Measurements from ENCODE around the gene ABHD4.
"Not testable (repeated sequence)": the region's sequence is repeated elsewhere in the genome, so short reads cannot be mapped to it uniquely, and the experiment has no call there.

Gene ABHD4

GRCh38 chr14:22593189-22593588 is 4.9 kb upstream of the ABHD4 start:
- no peak for DNase-seq

- no peak for DNase-seq
Observed at GRCh38 chr14:22593601-22594000, 4.5 kb upstream of the ABHD4 start.

- no peak for DNase-seq
Observed at GRCh38 chr14:22594156-22594716, 3.9 kb upstream of the ABHD4 start.

- no peak for DNase-seq
Observed at GRCh38 chr14:22596354-22596879, 1.7 kb upstream of the ABHD4 start.

GRCh38 chr14:22597265-22597664 is 835 bp upstream of the ABHD4 start:
- DNase-seq: no peak

GRCh38 chr14:22597771-22598098 is 365 bp upstream of the ABHD4 start:
- DNase-seq: no peak

GRCh38 chr14:22598896-22599244 is 770 bp downstream of the ABHD4 start:
- DNase-seq: peak; percentile 64

- no peak for DNase-seq
Observed at GRCh38 chr14:22599349-22599748, 1.2 kb downstream of the ABHD4 start.

- no peak for DNase-seq
Observed at GRCh38 chr14:22600027-22600426, 1.9 kb downstream of the ABHD4 start.

GRCh38 chr14:22601456-22601855 is 3.4 kb downstream of the ABHD4 start:
- no peak for DNase-seq

GRCh38 chr14:22601996-22602395 is 3.9 kb downstream of the ABHD4 start:
- no peak for DNase-seq

GRCh38 chr14:22602862-22603261 is 4.8 kb downstream of the ABHD4 start:
- DNase-seq: peak; percentile 88

GRCh38 chr14:22606380-22606779 is 8.3 kb downstream of the ABHD4 start:
- DNase-seq: no peak

- DNase-seq: no peak
Observed at GRCh38 chr14:22607291-22607690, 9.2 kb downstream of the ABHD4 start.

GRCh38 chr14:22610931-22611330 is 12.8 kb downstream of the ABHD4 start:
- DNase-seq: no peak

GRCh38 chr14:22613106-22613695 is 15.1 kb downstream of the ABHD4 start:
- no peak for DNase-seq

- DNase-seq: no peak
Observed at GRCh38 chr14:22613736-22614239, 15.7 kb downstream of the ABHD4 start.

GRCh38 chr14:22614240-22614799 is 16.2 kb downstream of the ABHD4 start:
- peak; percentile 97 for DNase-seq

- DNase-seq: not testable (repeated sequence)
Observed at GRCh38 chr14:22615765-22616164, 17.7 kb downstream of the ABHD4 start.

- DNase-seq: peak; percentile 80
Observed at GRCh38 chr14:22622255-22622654, 24.2 kb downstream of the ABHD4 start.

- no peak for DNase-seq
Observed at GRCh38 chr14:22623047-22623446, 24.9 kb downstream of the ABHD4 start.

GRCh38 chr14:22626590-22626989 is 28.5 kb downstream of the ABHD4 start:
- no peak for DNase-seq

- no peak for DNase-seq
Observed at GRCh38 chr14:22627506-22628263, 29.6 kb downstream of the ABHD4 start.

- no peak for DNase-seq
Observed at GRCh38 chr14:22629361-22629760, 31.3 kb downstream of the ABHD4 start.
